Renal cortical epithelial cell (primary cell): Measurements from ENCODE around the gene CTIF. TPM values are rescaled to one million over a fixed set of nuclear protein-coding genes. Genes with fewer than 3 reads are reported as not detected.
A peak's percentile ranks its signal among the peaks of the same experiment; 100 is the strongest.

Source experiments
- DNase-seq: peaks from one replicate; pipeline ENCODE4 v3.0.0-alpha.2; 2011; ENCODE audit warnings: low read depth
- total RNA-seq: library from RNA; depleted of rRNA; stranded (reverse); fragments of >200 nt; gene quantifications from 2 replicates; pipeline ENCODE4 v1.2.3, GENCODE V29; 2014

CTIF gene
- total RNA-seq, 1 donor from 2014 or later = 25.8 TPM

DNA sequence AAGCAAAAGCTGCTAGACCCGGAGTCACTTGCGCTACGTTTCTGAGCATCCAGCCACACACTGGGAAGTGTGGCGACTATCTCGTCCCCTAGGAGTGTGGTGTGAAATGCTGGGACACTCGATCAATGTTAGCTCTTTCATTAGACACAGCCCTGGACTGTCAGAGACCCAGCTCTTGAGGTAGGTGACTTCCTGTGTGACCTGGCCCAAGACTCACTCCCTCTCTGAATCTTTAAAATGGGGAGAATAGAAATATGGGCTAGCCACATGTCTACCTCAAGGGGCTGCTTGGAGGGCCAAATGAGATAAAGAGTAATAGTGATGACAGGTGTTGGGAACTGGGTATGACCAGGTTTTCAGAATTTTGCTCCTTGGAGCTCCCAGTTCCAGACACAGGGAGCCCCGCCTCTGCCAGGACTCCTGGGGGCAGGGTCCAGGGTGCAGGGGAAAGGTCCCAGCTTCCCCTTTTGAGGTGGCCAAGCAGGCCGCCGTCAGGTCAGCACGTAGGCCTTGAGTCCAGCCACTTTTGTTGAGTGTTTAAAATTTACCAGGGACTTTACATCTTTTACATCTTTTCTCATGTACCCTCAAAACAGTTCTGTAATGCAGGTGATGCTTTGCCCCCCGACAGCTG lies 36.0 kb downstream of the CTIF start:
- no peak for DNase-seq

GRCh38 chr18:48575301-48575657 lies 36.4 kb downstream of the CTIF start:
- DNase-seq = no peak

DNA sequence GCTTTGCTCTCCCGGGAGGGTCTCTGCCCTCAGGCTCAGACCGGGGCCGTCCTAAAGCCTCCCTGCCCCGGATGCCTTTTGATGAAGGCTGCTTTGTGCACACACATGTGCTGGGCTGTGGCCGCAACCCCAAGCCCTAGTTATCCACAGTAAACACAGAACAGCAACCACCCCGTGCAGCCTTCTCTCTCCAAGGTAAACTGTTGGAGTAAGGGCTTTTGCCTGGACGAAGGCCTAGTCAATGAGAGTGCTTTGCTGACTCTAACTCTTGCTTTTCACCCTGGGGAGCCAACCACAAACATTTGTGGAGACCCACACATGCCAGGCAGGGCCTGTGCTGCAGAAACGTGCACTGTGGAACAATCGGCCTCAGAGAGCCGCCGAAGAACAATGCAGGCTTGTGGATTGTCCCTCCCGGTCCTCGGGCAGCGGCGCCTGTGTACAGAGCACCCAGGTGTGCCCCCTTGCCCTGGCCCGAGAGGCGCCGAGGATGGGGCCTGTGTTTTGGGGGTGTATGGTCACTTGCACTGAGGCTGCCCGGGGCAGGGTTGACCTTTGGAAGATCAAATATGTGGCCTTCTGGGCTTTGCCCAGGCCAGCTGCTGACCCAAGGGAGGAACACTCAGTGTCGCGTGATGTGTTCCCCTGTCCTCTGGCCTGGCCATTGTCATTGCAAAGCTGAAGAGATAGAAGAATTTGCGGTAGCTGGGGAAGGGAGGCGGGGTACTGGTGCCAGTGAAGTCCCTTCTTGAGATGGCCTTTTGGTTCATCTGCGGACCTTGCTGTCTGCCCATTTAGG lies 37.0 kb downstream of the CTIF start:
- no peak for DNase-seq

DNA sequence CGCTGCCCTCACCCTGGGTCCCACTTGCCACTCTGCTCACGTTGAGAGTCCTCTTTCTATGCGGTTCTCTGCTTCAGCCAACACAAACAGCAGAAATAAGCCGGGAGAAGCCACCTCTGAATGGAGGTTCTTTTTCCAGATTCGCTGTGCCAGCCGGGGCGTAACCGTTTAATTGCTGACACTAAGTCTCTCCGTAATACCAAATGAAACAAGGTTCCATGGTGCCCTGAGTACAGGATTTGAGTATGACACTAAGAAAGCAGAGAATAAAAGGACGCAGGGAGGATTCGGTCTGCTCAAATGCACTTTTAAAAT lies 37.6 kb downstream of the CTIF start:
- DNase-seq = no peak

- DNase-seq = no peak
These were observed 38.8 kb downstream of the CTIF start for GRCh38 chr18:48577478-48578190.

- no peak for DNase-seq
These were observed 39.5 kb downstream of the CTIF start for GRCh38 chr18:48578289-48578688.

DNA sequence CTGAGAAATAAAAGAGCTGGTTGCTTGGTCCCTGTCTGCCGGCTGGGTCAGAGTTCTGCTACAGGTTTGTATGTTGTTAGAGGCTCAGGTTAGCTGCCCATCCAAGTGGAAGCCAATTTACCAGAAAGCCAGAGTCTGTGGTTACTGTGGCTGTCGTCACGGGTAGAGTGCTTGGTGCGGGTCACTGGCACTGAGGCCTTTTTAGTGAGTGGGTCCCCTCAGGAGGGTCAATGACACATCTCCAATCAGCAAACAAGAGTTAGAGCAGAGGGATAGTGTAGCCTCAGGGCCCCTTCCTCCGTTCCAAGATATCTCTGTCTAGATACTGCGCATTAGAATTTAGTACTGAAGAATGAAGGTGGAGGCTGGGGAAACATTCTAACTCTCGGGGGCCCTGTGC lies 41.2 kb downstream of the CTIF start:
- DNase-seq = no peak

DNA sequence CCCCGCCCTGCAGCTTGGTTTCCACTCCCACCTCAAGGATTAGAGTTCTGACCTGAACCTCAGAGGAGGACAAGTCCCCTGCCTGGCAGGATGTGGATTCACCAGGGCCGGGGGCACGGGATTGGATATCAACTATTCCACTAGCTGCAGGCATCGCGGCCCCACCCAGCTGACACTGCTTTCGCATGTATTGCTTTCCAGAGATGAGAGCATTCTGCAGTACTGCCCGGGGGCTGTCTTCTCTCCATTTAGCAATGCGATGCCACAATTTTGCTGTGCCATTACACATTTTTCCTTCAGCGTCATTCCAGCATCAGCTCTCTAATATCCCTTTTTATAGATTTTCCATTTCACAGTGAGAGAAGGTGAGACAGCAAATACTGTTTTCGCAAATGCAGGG lies 42.0 kb downstream of the CTIF start:
- no peak for DNase-seq

DNA sequence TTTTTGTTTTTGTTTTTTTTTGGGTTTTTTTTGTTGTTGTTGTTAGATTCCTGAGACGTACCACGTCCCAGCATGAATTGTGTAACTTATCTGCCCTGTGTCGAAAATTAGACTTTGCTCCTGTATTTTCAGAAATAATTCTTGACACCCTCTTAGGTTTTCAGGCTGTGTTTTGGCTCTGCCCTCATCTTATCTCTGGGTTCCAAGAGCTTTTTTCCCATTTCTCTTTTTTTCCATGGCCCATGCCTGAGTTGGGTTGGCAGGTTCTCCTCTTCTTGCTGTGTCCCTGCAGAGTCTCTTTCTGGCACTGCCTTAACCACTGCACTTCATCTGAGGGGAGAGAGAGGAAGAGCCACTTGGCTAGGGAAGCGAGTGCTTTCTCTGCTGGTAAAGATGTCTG lies 42.4 kb downstream of the CTIF start:
- DNase-seq = no peak

- DNase-seq = no peak
These were observed 43.1 kb downstream of the CTIF start for GRCh38 chr18:48581941-48582340.

GRCh38 chr18:48582946-48583345 lies 44.1 kb downstream of the CTIF start:
- DNase-seq = no peak

DNA sequence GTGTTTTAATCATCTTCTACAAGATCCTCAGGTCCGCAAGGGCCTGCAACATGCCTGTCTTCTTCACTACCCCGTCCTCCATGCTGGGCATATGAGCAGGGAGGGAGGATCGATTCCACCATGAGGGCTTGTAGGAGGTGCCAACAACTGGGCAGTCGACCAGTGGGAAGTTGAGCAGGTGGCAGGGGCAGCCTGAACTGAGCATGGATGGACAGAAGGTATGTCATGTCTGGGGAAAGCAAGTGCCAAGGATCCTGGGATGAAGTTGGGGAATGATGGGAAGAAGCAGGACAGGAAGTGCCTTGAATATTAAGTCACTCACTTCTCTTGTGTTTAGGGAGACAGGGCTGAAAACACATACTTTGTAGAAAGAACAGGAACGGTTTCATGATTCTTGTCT lies 44.7 kb downstream of the CTIF start:
- no peak for DNase-seq

DNA sequence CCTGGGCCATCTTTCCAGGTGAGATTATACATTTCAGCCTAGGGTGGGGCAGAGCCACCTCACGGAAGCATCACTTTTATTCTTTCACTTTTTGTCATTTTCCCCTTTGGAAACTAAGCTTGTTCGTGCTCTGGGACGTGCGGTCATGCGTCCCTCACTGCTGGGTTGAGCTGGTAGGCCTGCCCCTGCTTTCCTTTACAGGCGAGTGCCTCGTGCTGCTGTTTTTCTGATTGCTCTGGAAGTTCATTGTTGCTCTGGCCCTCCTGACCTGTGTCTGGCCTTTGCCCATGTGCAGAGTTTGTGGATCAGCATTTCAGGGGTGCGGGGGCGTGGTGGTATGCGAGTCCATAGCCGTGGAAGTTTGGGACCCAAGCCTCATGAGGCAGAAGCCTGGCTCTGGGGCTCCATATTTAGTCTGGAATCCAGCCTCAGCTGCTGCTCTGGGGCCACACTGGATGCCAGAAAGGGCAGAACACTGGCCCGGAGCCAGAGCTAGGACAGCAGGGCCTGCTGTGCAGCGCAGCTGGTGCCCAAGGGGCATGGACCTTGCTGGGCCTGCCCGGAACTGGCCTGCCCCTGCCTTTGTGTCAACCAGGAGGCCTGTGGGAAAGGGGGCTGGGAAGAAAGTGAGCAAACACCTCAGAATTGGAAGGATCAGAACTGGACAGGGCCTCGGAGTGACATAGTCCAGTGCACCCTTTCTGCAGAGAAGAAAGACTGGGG lies 51.1 kb downstream of the CTIF start:
- peak; percentile 42 for DNase-seq

GRCh38 chr18:48590678-48591077 lies 51.8 kb downstream of the CTIF start:
- peak; percentile 75 for DNase-seq

- no peak for DNase-seq
These were observed 53.8 kb downstream of the CTIF start for GRCh38 chr18:48592540-48593171.

- no peak for DNase-seq
These were observed 55.8 kb downstream of the CTIF start for GRCh38 chr18:48594471-48595094.

GRCh38 chr18:48595703-48596218 lies 56.9 kb downstream of the CTIF start:
- DNase-seq = no peak

GRCh38 chr18:48597110-48597509 lies 58.3 kb downstream of the CTIF start:
- no peak for DNase-seq

GRCh38 chr18:48597671-48598070 lies 58.8 kb downstream of the CTIF start:
- no peak for DNase-seq

GRCh38 chr18:48599391-48599790 lies 60.6 kb downstream of the CTIF start:
- DNase-seq = no peak

DNA sequence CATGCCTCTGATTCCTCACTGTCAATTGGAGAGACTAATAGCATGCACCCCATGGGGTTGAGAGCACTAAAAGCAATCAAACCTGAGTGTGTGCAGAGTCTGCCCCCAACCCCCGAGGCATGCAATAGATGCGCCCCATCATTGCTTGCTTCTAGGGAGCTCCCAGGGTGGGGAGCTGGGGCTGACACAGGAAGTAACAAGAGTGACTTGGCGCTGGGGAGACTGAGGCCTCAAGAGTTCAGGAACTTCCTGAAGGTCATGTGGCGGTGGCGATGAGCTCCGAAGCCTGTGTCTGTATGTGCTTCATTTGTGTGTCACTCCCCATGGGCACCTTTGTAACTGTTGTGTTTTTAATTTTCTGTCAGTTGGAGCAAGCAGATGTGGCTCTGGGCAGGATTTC lies 61.2 kb downstream of the CTIF start:
- DNase-seq = no peak
